Central memory CD8-positive, alpha-beta T cell (primary cell): ENCODE measurements around the gene GLIS2.

Experiments used
- ATAC-seq: fragments of 150-1000 bp; cut with Tn5 transposase; replicated peaks from 2 replicates; pipeline ENCODE4 v1.10.0; 2022; ENCODE audit warnings: mild to moderate bottlenecking, moderate FRiP score, moderate number of reproducible peaks; ENCODE audit not compliant: poor library complexity, severe bottlenecking; ENCODE audit errors: extremely low read depth
- DNase-seq, 2 donors: peaks; one replicate each; pipeline ENCODE4 v3.0.0; 2021; ENCODE audit warnings: low spot score in 2 of 2
- H3K27ac Mint-ChIP-seq: one replicate; pipeline ENCODE4 v1.8.0; 2022; ENCODE audit warnings: low read depth, mild to moderate bottlenecking, moderate library complexity, mixed read lengths
- H3K27me3 Mint-ChIP-seq: one replicate; pipeline ENCODE4 v1.8.0; 2022; ENCODE audit warnings: mixed read lengths
- H3K36me3 Mint-ChIP-seq: one replicate; pipeline ENCODE4 v1.8.0; 2022; ENCODE audit warnings: mild to moderate bottlenecking, moderate library complexity, mixed read lengths; ENCODE audit not compliant: insufficient read depth
- H3K4me1 Mint-ChIP-seq: one replicate; pipeline ENCODE4 v1.8.0; 2022; ENCODE audit warnings: mixed read lengths
- H3K4me3 Mint-ChIP-seq: one replicate; pipeline ENCODE4 v1.8.0; 2022; ENCODE audit warnings: mild to moderate bottlenecking, moderate library complexity, mixed read lengths
- H3K9me3 Mint-ChIP-seq: one replicate; pipeline ENCODE4 v1.8.0; 2022; ENCODE audit warnings: mixed read lengths

GLIS2 gene

GRCh38 chr16:4318451-4318910 is 2.6 kb downstream of the GLIS2 start:
- Mint-ChIP-seq H3K36me3 (peaks cover 2% of the 10 kb centered on the region), H3K9me3 (no peaks in the 10 kb centered on the region), H3K27me3 (peaks cover 15% of the 10 kb centered on the region), H3K4me1 (peaks cover 19% of the 10 kb centered on the region), H3K4me3 (no peak overlapping the region), H3K27ac (no peak overlapping the region)
- DNase-seq (no peak), ATAC-seq (no peak)

GRCh38 chr16:4318967-4319366 is 3.1 kb downstream of the GLIS2 start:
- Mint-ChIP-seq H3K4me3 (peak overlapping the region; percentile 4), H3K27me3 (peaks cover 11% of the 10 kb centered on the region)
- no peak for ATAC-seq

GRCh38 chr16:4319454-4320421 is 3.9 kb downstream of the GLIS2 start:
- no peaks in the 10 kb centered on the region for H3K36me3 Mint-ChIP-seq
- DNase-seq, result peak; percentile 39 to 50
- ATAC-seq, result peak; percentile 67
- peaks cover 10% of the 10 kb centered on the region for H3K4me1 Mint-ChIP-seq
- H3K27ac Mint-ChIP-seq, result no peak overlapping the region
- H3K27me3 Mint-ChIP-seq, result peaks cover 4% of the 10 kb centered on the region
- no peaks in the 10 kb centered on the region for H3K9me3 Mint-ChIP-seq
- peak overlapping the region; percentile 4 for H3K4me3 Mint-ChIP-seq

More at GRCh38 chr16:4318967-4319366, 3.1 kb downstream of the GLIS2 start:
- H3K9me3 Mint-ChIP-seq, result no peaks in the 10 kb centered on the region
- H3K36me3 Mint-ChIP-seq, result peaks cover 2% of the 10 kb centered on the region
- no peak overlapping the region for H3K27ac Mint-ChIP-seq
- peaks cover 18% of the 10 kb centered on the region for H3K4me1 Mint-ChIP-seq
- no peak for DNase-seq

- peaks cover 8% of the 10 kb centered on the region for H3K4me1 Mint-ChIP-seq
- H3K27me3 Mint-ChIP-seq, result no peaks in the 10 kb centered on the region
- no peak for ATAC-seq
- DNase-seq, result no peak
- H3K9me3 Mint-ChIP-seq, result no peaks in the 10 kb centered on the region
- H3K27ac Mint-ChIP-seq, result no peak overlapping the region
- no peaks in the 10 kb centered on the region for H3K36me3 Mint-ChIP-seq
- no peak overlapping the region for H3K4me3 Mint-ChIP-seq
Observed at GRCh38 chr16:4320571-4321137, 4.8 kb downstream of the GLIS2 start.

GRCh38 chr16:4321286-4322120 is 5.6 kb downstream of the GLIS2 start:
- H3K4me3 Mint-ChIP-seq, result no peak overlapping the region
- no peaks in the 10 kb centered on the region for H3K27me3 Mint-ChIP-seq
- H3K36me3 Mint-ChIP-seq, result no peaks in the 10 kb centered on the region
- DNase-seq (no peak), ATAC-seq (no peak)
- H3K4me1 Mint-ChIP-seq, result peaks cover 8% of the 10 kb centered on the region
- H3K27ac Mint-ChIP-seq, result no peak overlapping the region
- no peaks in the 10 kb centered on the region for H3K9me3 Mint-ChIP-seq

- DNase-seq (no peak), ATAC-seq (no peak)
- H3K4me3 Mint-ChIP-seq, result no peak overlapping the region
- no peaks in the 10 kb centered on the region for H3K9me3 Mint-ChIP-seq
- no peaks in the 10 kb centered on the region for H3K36me3 Mint-ChIP-seq
- no peaks in the 10 kb centered on the region for H3K27me3 Mint-ChIP-seq
- no peak overlapping the region for H3K27ac Mint-ChIP-seq
- H3K4me1 Mint-ChIP-seq, result peaks cover 8% of the 10 kb centered on the region
Observed at GRCh38 chr16:4322121-4323052, 6.5 kb downstream of the GLIS2 start.

GRCh38 chr16:4323071-4323844 is 7.4 kb downstream of the GLIS2 start:
- Mint-ChIP-seq H3K27ac (no peak overlapping the region), H3K4me3 (no peak overlapping the region), H3K27me3 (no peaks in the 10 kb centered on the region), H3K9me3 (no peaks in the 10 kb centered on the region), H3K36me3 (no peaks in the 10 kb centered on the region), H3K4me1 (peaks cover 8% of the 10 kb centered on the region)
- DNase-seq (no peak), ATAC-seq (no peak)

- Mint-ChIP-seq H3K4me3 (no peak overlapping the region), H3K27me3 (no peaks in the 10 kb centered on the region), H3K27ac (no peak overlapping the region), H3K9me3 (no peaks in the 10 kb centered on the region), H3K4me1 (peaks cover 8% of the 10 kb centered on the region), H3K36me3 (no peaks in the 10 kb centered on the region)
- DNase-seq (no peak), ATAC-seq (no peak)
Observed at GRCh38 chr16:4323845-4324488, 8.1 kb downstream of the GLIS2 start.

- no peak for DNase-seq
- Mint-ChIP-seq H3K27me3 (no peaks in the 10 kb centered on the region), H3K9me3 (no peaks in the 10 kb centered on the region), H3K27ac (no peak overlapping the region), H3K36me3 (no peaks in the 10 kb centered on the region), H3K4me1 (peaks cover under 1% of the 10 kb centered on the region), H3K4me3 (no peak overlapping the region)
- no peak for ATAC-seq
Observed at GRCh38 chr16:4324492-4325252, 8.8 kb downstream of the GLIS2 start.

- no peak overlapping the region for H3K4me3 Mint-ChIP-seq
- H3K4me1 Mint-ChIP-seq, result no peaks in the 10 kb centered on the region
- DNase-seq, result no peak
- H3K9me3 Mint-ChIP-seq, result no peaks in the 10 kb centered on the region
- no peaks in the 10 kb centered on the region for H3K27me3 Mint-ChIP-seq
- no peak for ATAC-seq
- no peaks in the 10 kb centered on the region for H3K36me3 Mint-ChIP-seq
- H3K27ac Mint-ChIP-seq, result no peak overlapping the region
Observed at GRCh38 chr16:4325253-4325758, 9.4 kb downstream of the GLIS2 start.
